Islet of Langerhans (tissue), 1 donor: ENCODE results near the gene OGG1.
"Not testable (repeated sequence)": the region's sequence is repeated elsewhere in the genome, so short reads cannot be mapped to it uniquely, and the experiment has no call there.

Experiments
- FAIRE-seq: peaks from one replicate; lab custom pipeline; 2011; peaks lifted over from hg19 to GRCh38; lab: Jason Lieb, UNC

Gene OGG1

GRCh38 chr3:9765865-9766264 is 16.1 kb downstream of the OGG1 start:
- FAIRE-seq = no peak

- FAIRE-seq = no peak
Observed at GRCh38 chr3:9767418-9767817, 17.7 kb downstream of the OGG1 start.

- FAIRE-seq = no peak
Observed at GRCh38 chr3:9768141-9768775, 18.5 kb downstream of the OGG1 start.

GRCh38 chr3:9769012-9769411 is 19.3 kb downstream of the OGG1 start:
- no peak for FAIRE-seq

GRCh38 chr3:9769426-9770275 is 19.9 kb downstream of the OGG1 start, which contains the start of gene CAMK1:
Gene CAMK1, minus strand, starts transcription at chr3:9769947. Its CDS starts 2,198 bp downstream, at chr3:9767749.
- no peak for FAIRE-seq

- no peak for FAIRE-seq
Observed at GRCh38 chr3:9770276-9770812, 20.6 kb downstream of the OGG1 start.

GRCh38 chr3:9771007-9771406 is 21.3 kb downstream of the OGG1 start:
- FAIRE-seq = not testable (repeated sequence)

- no peak for FAIRE-seq
Observed at GRCh38 chr3:9776896-9777693, 27.3 kb downstream of the OGG1 start.

GRCh38 chr3:9777694-9778021 is 27.9 kb downstream of the OGG1 start:
- FAIRE-seq = no peak

- no peak for FAIRE-seq
Observed at GRCh38 chr3:9778143-9779074, 28.7 kb downstream of the OGG1 start.

- no peak for FAIRE-seq
Observed at GRCh38 chr3:9779075-9779593, 29.4 kb downstream of the OGG1 start.

GRCh38 chr3:9779721-9780457 is 30.1 kb downstream of the OGG1 start:
- no peak for FAIRE-seq

- no peak for FAIRE-seq
Observed at GRCh38 chr3:9780458-9780812, 30.7 kb downstream of the OGG1 start.

- FAIRE-seq = no peak
Observed at GRCh38 chr3:9780910-9781309, 31.2 kb downstream of the OGG1 start.

GRCh38 chr3:9781551-9781950 is 31.8 kb downstream of the OGG1 start:
- no peak for FAIRE-seq

GRCh38 chr3:9781978-9782603 is 32.3 kb downstream of the OGG1 start:
- no peak for FAIRE-seq

GRCh38 chr3:9782770-9783169 is 33.0 kb downstream of the OGG1 start:
- FAIRE-seq = no peak

GRCh38 chr3:9783954-9784353 is 34.2 kb downstream of the OGG1 start:
- no peak for FAIRE-seq

- no peak for FAIRE-seq
Observed at GRCh38 chr3:9784965-9785364, 35.2 kb downstream of the OGG1 start.

- FAIRE-seq = no peak
Observed at GRCh38 chr3:9785602-9786001, 35.9 kb downstream of the OGG1 start.
